Thyroid gland (tissue), 4 donors: ENCODE measurements around the gene ACACB.

ENCODE experiments used
- POLR2A ChIP-seq, 2 donors: fragments of 450-650 bp; IDR thresholded peaks; one replicate each; pipeline ENCODE4 v1.6.1; 2017; ENCODE audit warnings: antibody characterized with exemption in 2 of 2, mild to moderate bottlenecking in 2 of 2, moderate library complexity in 1 of 2
- TF ChIP-seq, protein P1 (sequence below), 6 experiments: fragments of 200-600 bp in 3 of 6; fragments of 450-650 bp in 3 of 6; sonication (generic) in 3 of 6; IDR thresholded peaks; one replicate each; pipeline ENCODE4 v1.5.1; 2016 to 2019; ENCODE audit warnings: antibody characterized with exemption in 6 of 6, mild to moderate bottlenecking in 2 of 6, inconsistent platforms in 1 of 6, moderate library complexity in 1 of 6

DNA sequence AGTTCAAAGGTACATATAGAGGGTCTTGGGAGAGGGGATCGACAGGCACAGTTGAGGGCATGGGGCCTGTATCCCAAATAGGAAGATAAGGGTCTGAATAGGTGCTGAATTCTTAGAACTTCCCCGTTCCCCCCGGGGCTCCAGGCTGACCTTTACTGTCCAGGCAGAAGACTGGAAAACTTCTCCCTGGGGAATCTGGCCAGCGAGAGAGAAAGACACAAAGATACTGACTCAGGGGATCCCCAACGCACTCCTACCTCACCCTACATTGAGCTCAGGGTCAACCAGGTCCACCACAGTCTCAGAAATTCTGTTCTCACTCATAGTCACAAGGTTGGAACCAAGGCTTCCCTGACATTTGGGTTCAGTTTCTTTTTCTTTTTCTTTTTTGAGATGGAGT, 46.2 kb downstream of the ACACB start:
- no peak for TF ChIP-seq POLR2A (IDR thresholded peaks at IDR 0.05)
- TF ChIP-seq, protein P1, sequence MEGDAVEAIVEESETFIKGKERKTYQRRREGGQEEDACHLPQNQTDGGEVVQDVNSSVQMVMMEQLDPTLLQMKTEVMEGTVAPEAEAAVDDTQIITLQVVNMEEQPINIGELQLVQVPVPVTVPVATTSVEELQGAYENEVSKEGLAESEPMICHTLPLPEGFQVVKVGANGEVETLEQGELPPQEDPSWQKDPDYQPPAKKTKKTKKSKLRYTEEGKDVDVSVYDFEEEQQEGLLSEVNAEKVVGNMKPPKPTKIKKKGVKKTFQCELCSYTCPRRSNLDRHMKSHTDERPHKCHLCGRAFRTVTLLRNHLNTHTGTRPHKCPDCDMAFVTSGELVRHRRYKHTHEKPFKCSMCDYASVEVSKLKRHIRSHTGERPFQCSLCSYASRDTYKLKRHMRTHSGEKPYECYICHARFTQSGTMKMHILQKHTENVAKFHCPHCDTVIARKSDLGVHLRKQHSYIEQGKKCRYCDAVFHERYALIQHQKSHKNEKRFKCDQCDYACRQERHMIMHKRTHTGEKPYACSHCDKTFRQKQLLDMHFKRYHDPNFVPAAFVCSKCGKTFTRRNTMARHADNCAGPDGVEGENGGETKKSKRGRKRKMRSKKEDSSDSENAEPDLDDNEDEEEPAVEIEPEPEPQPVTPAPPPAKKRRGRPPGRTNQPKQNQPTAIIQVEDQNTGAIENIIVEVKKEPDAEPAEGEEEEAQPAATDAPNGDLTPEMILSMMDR (IDR thresholded peaks at IDR 0.05), result no peak
